Erythroblast (primary cell): ENCODE results near the gene STAT1.

Experiments used
- GATA1 ChIP-seq: IDR thresholded peaks from 2 replicates; pipeline ENCODE4 v1.6.1; 2011; ENCODE audit warnings: low read depth, mild to moderate bottlenecking, control low read depth, low read length, moderate library complexity
- POLR2A ChIP-seq: IDR thresholded peaks from 2 replicates; pipeline ENCODE4 v1.6.1; 2011; ENCODE audit warnings: mild to moderate bottlenecking, low read length

DNA sequence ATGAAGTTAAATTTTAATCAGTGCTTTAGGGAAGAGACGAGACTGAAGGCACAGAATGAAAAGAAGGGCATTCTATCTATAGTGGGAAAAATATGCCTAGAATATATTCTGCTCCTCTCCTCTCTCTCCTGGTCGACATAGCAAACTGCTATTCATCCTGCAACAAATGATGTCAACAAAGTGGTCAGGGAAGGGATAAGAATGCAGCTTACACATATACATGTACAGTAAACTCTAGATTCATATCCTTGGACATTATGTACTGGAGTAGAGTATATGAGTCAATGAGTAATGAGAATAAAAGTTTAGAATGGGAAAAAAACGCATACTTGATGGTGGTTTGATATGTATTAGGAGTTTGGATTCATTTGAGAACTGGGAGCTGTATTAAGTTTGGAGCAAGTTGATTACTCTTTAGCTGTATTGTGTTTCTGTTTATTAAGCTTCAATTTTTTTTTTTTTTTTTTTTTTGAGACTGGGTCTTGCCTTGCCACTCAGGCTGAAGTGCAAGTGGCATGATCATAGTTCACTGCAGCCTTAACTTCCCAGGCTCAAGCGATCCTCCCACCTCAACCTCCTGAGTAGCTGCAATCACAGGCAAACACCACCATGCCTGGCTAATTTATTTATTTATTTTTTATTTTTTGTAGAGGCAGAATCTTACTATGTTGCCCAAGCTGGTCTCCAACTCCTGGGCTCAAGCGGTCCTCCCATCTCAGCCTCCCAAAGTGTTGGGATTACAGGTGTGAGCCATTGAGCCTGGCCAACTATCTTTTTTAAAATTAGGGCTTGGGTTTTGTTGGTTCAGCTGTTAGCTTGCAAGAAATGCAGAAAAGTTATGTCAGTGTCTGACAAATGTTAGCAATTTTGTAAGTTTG, 53.8 kb downstream of the STAT1 start:
- TF ChIP-seq POLR2A = no peak
- no peak for TF ChIP-seq GATA1
